Transverse colon (tissue), 4 donors: Measurements from ENCODE around the gene EPHA8. TPM values are rescaled to one million over a fixed set of nuclear protein-coding genes. Genes with fewer than 3 reads are reported as not detected.

Experiments used
- DNase-seq: peaks from one replicate; pipeline ENCODE4 v3.0.0-alpha.2; 2019
- H3K27ac ChIP-seq, 4 donors: fragments of 200-600 bp; sonication (generic); 2 replicates each; pipeline ENCODE4 v1.5.1; 2016 to 2018; ENCODE audit warnings: inconsistent platforms in 4 of 4
- H3K27me3 ChIP-seq: fragments of 200-600 bp; sonication (generic); 2 replicates; pipeline ENCODE4 v1.5.1; 2017; ENCODE audit warnings: inconsistent platforms
- H3K36me3 ChIP-seq, 4 donors: fragments of 200-600 bp; sonication (generic); 2 replicates each; pipeline ENCODE4 v1.5.1; 2017 to 2019; ENCODE audit warnings: inconsistent platforms in 4 of 4
- H3K4me1 ChIP-seq, 4 donors: fragments of 200-600 bp; sonication (generic); 2 replicates each; pipeline ENCODE4 v1.5.1; 2017 to 2020; ENCODE audit warnings: inconsistent platforms in 4 of 4
- H3K4me3 ChIP-seq, 4 donors: fragments of 200-600 bp; sonication (generic); 1 replicate in 1 of 4; 2 replicates in 3 of 4; pipeline versions ENCODE4 v1.5.1 to v1.6.1; 2017 to 2019; ENCODE audit warnings: inconsistent platforms in 4 of 4
- H3K9me3 ChIP-seq, 2 donors: fragments of 200-600 bp; sonication (generic); 2 replicates each; pipeline ENCODE4 v1.5.1; 2017 to 2019; ENCODE audit warnings: inconsistent platforms in 2 of 2
- EP300 ChIP-seq: sonication (generic); formaldehyde crosslinking; IDR thresholded peaks from one replicate; pipeline ENCODE4 v1.6.1; 2017; ENCODE audit warnings: antibody characterized with exemption, low read depth
- POLR2A ChIP-seq: fragments of 450-650 bp; IDR thresholded peaks from one replicate; pipeline ENCODE4 v1.6.1; 2016; ENCODE audit warnings: antibody characterized with exemption, mild to moderate bottlenecking, moderate library complexity
- POLR2AphosphoS5 ChIP-seq, 3 donors: sonication (generic); formaldehyde crosslinking; IDR thresholded peaks; one replicate each; pipeline ENCODE4 v1.6.1; 2016; ENCODE audit warnings: antibody characterized with exemption in 3 of 3
- WGBS, 2 donors: methylation state at CpG; one replicate each; pipeline ENCODE4 v1.1.5; 2018; ENCODE audit warnings: low coverage in 1 of 2; 5-methylcytosine and 5-hydroxymethylcytosine counted together
- in situ Hi-C, 4 donors: fragments of 200-750 bp; cut with MboI; loops; one replicate each; pipeline versions ENCODE4 v1.15.0 to v1.15.1; 2017; ENCODE audit warnings: low sequenced_read_pairs in 3 of 4, low pct_ligation_motif_present in 1 of 4, low pct_unique_long_range_greater_than_20kb in 1 of 4
- intact Hi-C: fragments of 100-400 bp; cut with DNase I; formaldehyde crosslinking; loops from one replicate; pipeline ENCODE4 v1.15.1; 2023; ENCODE audit warnings: low total_unique reads
- total RNA-seq, 4 donors: library from RNA; depleted of rRNA; stranded (reverse); fragments of >200 nt; gene quantifications; one replicate each; pipeline ENCODE4 v1.1.0, GENCODE V29; 2016
- TF ChIP-seq, protein P1 (sequence below), 5 experiments: fragments of 200-600 bp in 3 of 5; fragments of 450-650 bp in 2 of 5; sonication (generic) in 3 of 5; IDR thresholded peaks; 1 replicate in 2 of 5; 2 replicates in 3 of 5; pipeline ENCODE4 v1.5.1; 2016 to 2017; ENCODE audit warnings: antibody characterized with exemption in 5 of 5, inconsistent platforms in 3 of 5, mild to moderate bottlenecking in 2 of 5, moderate library complexity in 1 of 5

EPHA8 gene
- total RNA-seq, 4 donors from 2014 or later: not detected

DNA sequence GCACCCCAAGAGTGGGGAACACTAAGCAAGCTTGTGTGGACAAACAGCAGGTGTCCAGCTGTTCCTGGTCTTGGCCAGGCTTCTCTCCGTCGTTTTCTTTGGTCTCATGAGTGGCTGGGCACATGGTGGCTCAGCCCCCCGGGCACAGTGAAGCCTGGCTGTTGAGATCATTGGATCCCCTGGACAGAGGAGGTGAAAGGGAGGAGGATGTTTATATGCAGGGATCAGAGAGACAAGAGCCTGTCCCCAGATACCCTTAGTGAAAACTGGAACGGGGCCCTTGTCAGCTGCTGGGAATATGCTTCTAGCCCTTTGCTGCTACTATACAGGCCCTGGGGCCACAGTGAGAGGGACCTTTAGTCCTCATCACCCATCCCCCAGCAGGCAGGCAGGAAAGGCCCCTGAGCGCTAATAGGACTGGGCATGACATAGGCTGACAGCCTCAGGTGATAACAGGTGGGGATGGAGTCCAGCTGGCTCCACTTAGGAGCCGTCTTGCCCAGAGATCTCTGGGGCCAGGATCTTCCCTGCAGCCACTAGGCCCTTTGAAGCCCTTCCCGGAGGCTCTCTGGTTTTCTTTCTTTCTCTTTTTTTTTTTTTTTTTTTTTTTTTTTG, 16.4 kb downstream of the EPHA8 start:
- Histone ChIP-seq H3K4me3 (no peak overlapping the region), H3K36me3 (no peaks in the 10 kb centered on the region)

DNA sequence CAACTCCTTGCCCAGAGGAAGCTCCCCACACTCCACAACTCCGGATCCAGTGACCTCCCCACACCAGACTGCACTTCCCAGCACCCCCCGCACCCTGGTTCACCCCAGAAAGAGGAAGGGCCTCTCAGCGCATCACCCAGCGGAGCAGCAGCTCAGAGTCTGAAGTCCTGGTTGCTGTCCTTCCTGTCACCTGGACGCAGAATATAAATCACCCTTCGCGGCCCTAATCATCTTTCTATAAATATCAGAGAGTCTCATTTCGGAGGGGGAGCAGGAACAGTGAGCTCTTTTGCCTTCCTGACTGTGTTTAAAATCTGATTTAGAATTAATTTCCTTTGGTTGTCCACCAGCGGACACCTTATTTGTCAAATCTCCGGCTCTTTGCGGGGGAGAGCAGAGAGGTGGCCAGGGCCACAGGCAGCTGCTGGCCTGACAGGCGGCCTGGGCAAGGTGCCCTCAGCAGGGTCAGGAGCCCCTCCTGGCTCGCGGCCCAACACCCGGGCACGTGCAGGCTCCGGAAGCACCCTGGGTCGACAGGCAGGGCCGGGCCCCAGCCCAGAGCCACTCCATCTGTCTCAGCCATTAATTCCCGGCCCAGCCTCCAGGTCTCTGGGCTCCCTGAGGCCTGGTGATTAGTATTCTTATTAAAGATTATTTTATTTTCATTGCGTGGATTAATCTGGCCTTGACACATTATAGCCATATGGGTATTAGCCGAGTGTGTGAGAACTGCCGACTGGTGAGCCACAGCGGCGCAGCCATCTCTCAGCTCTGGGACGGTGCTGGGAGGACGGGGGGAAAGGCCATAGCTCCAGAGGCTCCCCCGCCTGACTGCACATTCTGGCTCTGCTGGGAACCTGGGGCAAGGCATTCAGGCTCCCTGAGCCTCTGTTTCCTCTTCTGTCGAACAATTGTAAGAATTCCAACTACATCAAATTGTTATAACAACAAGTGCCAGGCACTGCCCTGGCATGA, 19.7 kb downstream of the EPHA8 start:
- no peak for TF ChIP-seq POLR2AphosphoS5 (IDR thresholded peaks at IDR 0.05)
- no peak for TF ChIP-seq POLR2A
- TF ChIP-seq EP300: no peak
- TF ChIP-seq, protein P1, sequence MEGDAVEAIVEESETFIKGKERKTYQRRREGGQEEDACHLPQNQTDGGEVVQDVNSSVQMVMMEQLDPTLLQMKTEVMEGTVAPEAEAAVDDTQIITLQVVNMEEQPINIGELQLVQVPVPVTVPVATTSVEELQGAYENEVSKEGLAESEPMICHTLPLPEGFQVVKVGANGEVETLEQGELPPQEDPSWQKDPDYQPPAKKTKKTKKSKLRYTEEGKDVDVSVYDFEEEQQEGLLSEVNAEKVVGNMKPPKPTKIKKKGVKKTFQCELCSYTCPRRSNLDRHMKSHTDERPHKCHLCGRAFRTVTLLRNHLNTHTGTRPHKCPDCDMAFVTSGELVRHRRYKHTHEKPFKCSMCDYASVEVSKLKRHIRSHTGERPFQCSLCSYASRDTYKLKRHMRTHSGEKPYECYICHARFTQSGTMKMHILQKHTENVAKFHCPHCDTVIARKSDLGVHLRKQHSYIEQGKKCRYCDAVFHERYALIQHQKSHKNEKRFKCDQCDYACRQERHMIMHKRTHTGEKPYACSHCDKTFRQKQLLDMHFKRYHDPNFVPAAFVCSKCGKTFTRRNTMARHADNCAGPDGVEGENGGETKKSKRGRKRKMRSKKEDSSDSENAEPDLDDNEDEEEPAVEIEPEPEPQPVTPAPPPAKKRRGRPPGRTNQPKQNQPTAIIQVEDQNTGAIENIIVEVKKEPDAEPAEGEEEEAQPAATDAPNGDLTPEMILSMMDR (IDR thresholded peaks at IDR 0.05): no peak
- H3K27ac ChIP-seq: no peak overlapping the region
- no peaks in the 10 kb centered on the region for H3K9me3 ChIP-seq
- H3K36me3 ChIP-seq: no peaks in the 10 kb centered on the region
- H3K27me3 ChIP-seq: peaks cover 8% of the 10 kb centered on the region
- in situ Hi-C loops (no loop called here), intact Hi-C loops (no loop called here)
- H3K4me3 ChIP-seq: no peak overlapping the region
- no peak for DNase-seq
- 20 to 77% methylated on average over 1 to 29 of the region's 29 CpGs for WGBS, 2 donors
- H3K4me1 ChIP-seq: no peaks in the 10 kb centered on the region

More for the DNA sequence above, 16.4 kb downstream of the EPHA8 start:
- H3K9me3 ChIP-seq: no peaks in the 10 kb centered on the region
- no peak overlapping the region for H3K27ac ChIP-seq
- WGBS, 2 donors: 55 to 65% methylated on average over 2 to 7 of the region's 7 CpGs
- intact Hi-C loops (no loop called here), in situ Hi-C loops (no loop called here)
- no peaks in the 10 kb centered on the region for H3K4me1 ChIP-seq
- TF ChIP-seq, protein P1 (IDR thresholded peaks at IDR 0.05): no peak
- no peak for TF ChIP-seq POLR2AphosphoS5 (IDR thresholded peaks at IDR 0.05)
- TF ChIP-seq POLR2A: no peak
- TF ChIP-seq EP300: no peak
- H3K27me3 ChIP-seq: no peaks in the 10 kb centered on the region
- DNase-seq: no peak

DNA sequence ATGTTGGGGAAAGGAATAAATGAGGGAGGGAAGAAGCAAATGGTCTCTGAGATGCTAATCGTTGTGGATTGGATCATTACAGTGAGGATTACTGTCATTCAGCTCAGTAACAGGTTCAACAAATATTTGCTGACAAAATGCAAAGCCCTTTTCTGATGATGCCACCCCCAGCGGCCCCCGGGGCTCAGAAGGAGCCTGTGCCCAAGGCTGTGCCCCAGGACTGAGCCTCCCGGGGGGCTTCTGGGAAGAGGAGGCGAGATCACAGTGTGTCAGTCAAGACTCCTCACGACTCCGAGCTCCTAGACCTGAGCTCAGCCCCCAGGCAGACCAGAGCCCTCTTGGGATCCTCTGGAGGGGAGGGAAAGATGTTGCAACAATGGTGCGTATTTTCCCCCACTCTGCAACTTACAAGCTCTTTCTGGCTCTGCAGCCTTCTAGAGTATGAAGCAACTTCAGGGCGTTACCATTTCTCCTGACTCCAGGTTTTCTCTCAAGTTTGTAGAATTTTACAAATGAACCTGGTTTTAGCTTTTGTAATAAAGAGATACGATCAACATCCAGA, 20.8 kb downstream of the EPHA8 start:
- Histone ChIP-seq H3K36me3 (no peaks in the 10 kb centered on the region), H3K4me1 (no peaks in the 10 kb centered on the region), H3K9me3 (no peaks in the 10 kb centered on the region), H3K27me3 (peaks cover 8% of the 10 kb centered on the region), H3K4me3 (no peak overlapping the region), H3K27ac (no peak overlapping the region)
- intact Hi-C loops: no loop called here
- no peak for TF ChIP-seq EP300
- TF ChIP-seq POLR2A: no peak
- TF ChIP-seq, protein P1 (IDR thresholded peaks at IDR 0.05): no peak
- TF ChIP-seq POLR2AphosphoS5 (IDR thresholded peaks at IDR 0.05): no peak
- in situ Hi-C loops: no loop called here
- 67 to 69% methylated on average over 2 to 10 of the region's 10 CpGs for WGBS, 2 donors
- no peak for DNase-seq

DNA sequence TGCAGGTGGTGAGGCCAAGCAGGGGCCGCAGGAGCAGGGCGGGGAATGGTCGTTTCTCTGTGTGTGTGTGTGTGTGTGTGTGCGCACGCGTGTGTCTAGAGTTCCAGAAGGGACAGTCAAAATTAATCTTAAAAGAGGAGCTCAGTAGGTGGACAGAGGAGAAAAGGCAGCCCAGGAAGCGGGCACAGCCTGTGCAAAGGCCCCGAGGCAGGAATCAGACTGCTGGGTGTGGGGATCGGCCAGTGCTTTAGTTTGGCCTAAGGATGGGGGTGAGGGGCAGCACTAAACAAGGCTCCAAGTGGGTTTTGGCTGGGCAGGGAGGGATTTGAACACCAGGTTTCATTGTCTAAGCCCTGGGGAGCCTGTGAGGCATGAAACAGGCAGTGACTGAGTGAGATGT, 21.7 kb downstream of the EPHA8 start:
- in situ Hi-C loops: no loop called here
- intact Hi-C loops: no loop called here
- DNase-seq: no peak
- H3K27ac ChIP-seq: no peak overlapping the region
- TF ChIP-seq POLR2AphosphoS5 (IDR thresholded peaks at IDR 0.05) (no peak), EP300 (no peak), POLR2A (no peak)
- TF ChIP-seq, protein P1 (IDR thresholded peaks at IDR 0.05): no peak
- no peaks in the 10 kb centered on the region for H3K9me3 ChIP-seq
- WGBS, 2 donors: 81 to 90% methylated on average over 2 to 9 of the region's 9 CpGs
- H3K27me3 ChIP-seq: peaks cover 13% of the 10 kb centered on the region
- H3K36me3 ChIP-seq: no peaks in the 10 kb centered on the region
- no peaks in the 10 kb centered on the region for H3K4me1 ChIP-seq
- no peak overlapping the region for H3K4me3 ChIP-seq
